IgD-negative memory B cell (primary cell): ENCODE results near the gene DDX54. TPM values are rescaled to one million over a fixed set of nuclear protein-coding genes. Genes with fewer than 3 reads are reported as not detected.
A peak's percentile ranks its signal among the peaks of the same experiment; 100 is the strongest.

Experiments
- H3K27ac Mint-ChIP-seq, 3 donors: one replicate each; pipeline ENCODE4 v1.8.0; 2020 to 2022; ENCODE audit warnings: mild to moderate bottlenecking in 3 of 3, mixed read lengths in 3 of 3, moderate library complexity in 1 of 3
- H3K27me3 Mint-ChIP-seq: one replicate; pipeline ENCODE4 v1.8.0; 2021; ENCODE audit warnings: mixed read lengths
- H3K36me3 Mint-ChIP-seq: one replicate; pipeline ENCODE4 v1.8.0; 2020; ENCODE audit warnings: mild to moderate bottlenecking, mixed read lengths
- H3K4me1 Mint-ChIP-seq, 3 donors: one replicate each; pipeline ENCODE4 v1.8.0; 2020 to 2022; ENCODE audit warnings: mixed read lengths in 3 of 3, mild to moderate bottlenecking in 1 of 3
- H3K4me3 Mint-ChIP-seq, 4 donors: one replicate each; pipeline ENCODE4 v1.8.0; 2020 to 2022; ENCODE audit warnings: mild to moderate bottlenecking in 4 of 4, mixed read lengths in 4 of 4, moderate library complexity in 3 of 4
- H3K9me3 Mint-ChIP-seq, 3 donors: one replicate each; pipeline ENCODE4 v1.8.0; 2020 to 2021; ENCODE audit warnings: mixed read lengths in 3 of 3, mild to moderate bottlenecking in 1 of 3
- polyA plus RNA-seq: library from polyadenylated mRNA; unstranded; fragments of 300-500 nt; fragmentation: Illumina TruSeq; gene quantifications from one replicate; pipeline ENCODE4 v1.2.3, GENCODE V29; 2021

Gene DDX54
- polyA plus RNA-seq, 1 donor from 2014 or later = 34.2 TPM

DNA sequence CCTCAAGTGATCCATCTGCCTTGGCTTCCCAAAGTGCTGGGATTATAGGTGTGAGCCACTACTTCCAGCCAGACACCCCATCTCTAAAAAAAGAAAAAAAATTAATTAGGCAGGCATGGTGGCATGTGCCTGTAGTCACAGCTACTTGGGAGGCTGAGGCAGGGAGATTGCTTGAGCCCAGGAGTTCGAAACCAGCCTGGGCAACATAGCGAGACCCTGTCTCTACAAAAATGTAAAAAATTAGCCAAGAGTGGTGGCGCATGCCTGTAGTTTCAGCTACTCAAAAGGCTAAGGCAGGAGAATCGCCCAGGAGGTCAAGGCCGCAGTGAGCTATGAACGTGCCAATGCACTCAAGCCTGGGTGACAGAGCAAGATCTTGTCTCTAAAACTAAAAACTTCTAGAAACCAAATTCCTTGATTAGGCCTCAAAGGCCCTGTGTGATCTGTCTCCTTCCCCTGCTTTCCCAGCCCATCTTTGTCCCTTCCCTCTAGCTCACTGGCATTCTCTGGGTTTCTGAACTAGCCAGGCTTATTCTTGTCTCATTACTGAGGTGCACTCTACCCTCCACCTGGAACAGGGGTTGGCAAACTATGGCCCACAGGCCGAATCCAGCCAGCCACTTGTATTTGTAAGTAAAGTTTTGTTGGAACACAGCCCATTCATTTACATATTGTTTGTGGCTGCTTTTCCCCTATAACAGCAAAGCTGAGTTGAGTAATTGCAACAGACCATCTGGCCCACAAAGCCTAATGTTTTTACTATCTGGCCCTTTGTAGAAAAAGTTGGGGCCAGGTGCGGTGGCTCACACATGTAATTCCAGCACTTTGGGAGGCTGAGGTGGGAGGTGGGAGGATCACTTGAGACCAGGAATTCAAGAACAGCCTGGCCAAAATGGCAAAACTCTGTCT, 18.8 kb upstream of the DDX54 start:
- no peaks in the 10 kb centered on the region for H3K27me3 Mint-ChIP-seq
- H3K9me3 Mint-ChIP-seq = no peaks in the 10 kb centered on the region
- peak overlapping the region in 2 of 3 donors; percentile 36 to 50 for H3K27ac Mint-ChIP-seq
- H3K36me3 Mint-ChIP-seq = peaks cover 2% of the 10 kb centered on the region
- H3K4me3 Mint-ChIP-seq = no peak overlapping the region
- peaks cover 17 to 30% (median 29%) of the 10 kb centered on the region in 3 donors for H3K4me1 Mint-ChIP-seq

- Mint-ChIP-seq H3K27me3 (no peaks in the 10 kb centered on the region), H3K36me3 (peaks cover 2% of the 10 kb centered on the region), H3K9me3 (no peaks in the 10 kb centered on the region), H3K4me1 (peaks cover 11 to 20% (median 16%) of the 10 kb centered on the region in 3 donors), H3K27ac (peak overlapping the region in 1 of 3 donors; percentile 27), H3K4me3 (no peak overlapping the region)
Measured at GRCh38 chr12:113202300-113203075, 17.2 kb upstream of the DDX54 start.

DNA sequence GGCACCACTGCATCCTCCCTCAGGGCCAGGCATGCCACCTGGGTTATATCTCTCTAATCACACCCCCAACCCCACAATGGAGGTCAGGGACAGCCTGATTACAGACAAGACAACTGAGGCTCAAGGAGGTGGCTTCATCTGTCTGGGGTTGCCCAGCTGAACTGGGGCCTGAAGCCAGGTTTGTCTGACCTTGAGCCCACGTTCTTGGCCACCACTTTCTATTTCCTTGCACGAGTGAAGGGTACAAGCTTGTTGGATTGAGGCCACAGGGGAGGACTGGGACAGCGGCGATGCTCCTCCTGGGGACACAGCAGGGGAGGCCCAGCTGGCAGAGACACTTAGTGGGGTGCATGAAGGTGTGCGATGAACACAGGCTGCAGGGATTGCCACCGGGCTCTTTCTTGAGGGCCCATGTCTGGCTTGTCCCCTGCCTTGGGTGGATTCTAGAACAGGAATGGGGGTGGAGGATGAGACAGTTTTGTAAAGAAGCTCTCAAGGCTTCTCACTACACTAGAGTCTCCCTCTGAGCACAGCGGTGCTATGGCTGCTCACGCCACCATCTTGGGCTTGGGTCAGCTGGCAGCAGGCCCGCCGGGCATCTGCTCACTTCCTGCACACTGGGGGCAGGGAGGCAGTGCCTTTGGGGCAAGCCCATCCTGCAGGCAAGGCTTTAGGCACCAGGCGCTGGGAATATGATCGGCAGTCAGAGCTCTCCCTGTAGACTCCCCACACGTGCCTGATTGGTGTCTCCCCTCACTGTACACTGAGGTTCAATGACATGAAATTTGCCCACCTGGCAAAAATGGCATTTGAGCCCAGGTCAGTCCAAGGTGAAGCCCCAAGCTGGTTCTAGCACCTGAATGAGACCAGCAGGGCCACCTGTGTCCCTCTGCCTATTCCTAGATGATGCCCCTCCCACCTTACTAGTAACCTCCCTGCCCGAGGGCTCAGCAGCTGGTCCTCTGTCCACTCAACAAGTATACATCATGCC, 16.2 kb upstream of the DDX54 start:
- no peaks in the 10 kb centered on the region for H3K9me3 Mint-ChIP-seq
- peaks cover 12 to 20% (median 14%) of the 10 kb centered on the region in 3 donors for H3K4me1 Mint-ChIP-seq
- H3K27me3 Mint-ChIP-seq = no peaks in the 10 kb centered on the region
- H3K27ac Mint-ChIP-seq = peak overlapping the region in 2 of 3 donors; percentile 27 to 71
- no peak overlapping the region for H3K4me3 Mint-ChIP-seq
- H3K36me3 Mint-ChIP-seq = peaks cover 2% of the 10 kb centered on the region

DNA sequence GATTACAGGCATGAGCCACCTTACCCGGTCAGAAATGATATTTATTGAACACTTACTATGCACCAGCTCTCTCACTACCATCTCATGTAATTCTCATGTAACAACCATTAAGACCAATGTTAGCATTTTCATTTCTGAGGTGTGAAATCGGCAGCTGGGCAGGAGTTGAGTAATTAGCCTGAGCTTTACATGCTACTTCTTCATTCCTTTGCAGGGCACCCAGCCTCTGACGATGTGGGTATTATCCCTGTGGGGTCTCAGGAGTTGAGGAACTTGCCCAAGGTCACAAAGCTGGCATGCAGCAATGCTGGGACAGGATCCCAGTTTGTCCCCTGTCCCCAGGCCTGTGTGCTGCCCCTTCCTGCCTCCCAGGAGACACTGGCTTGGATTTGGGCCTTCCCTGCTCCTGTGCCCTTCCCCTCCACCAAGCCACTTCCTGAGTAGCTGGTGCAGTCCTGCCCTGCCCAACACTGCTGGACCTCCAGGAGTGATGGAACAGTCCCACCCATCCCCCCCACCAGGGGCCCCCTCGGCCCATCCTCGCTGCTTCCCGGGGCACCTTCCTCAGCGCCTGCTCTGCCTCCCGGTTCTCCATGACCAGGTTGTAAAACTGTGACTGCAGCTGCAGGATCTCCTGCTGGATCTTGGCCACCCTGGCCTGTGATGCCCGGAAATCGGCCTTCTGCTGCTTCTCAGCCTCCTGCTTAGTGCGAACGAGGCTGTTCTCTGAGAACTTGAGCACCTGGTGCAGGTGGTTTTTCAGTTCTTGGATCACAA, 14.9 kb upstream of the DDX54 start:
- no peaks in the 10 kb centered on the region for H3K27me3 Mint-ChIP-seq
- no peaks in the 10 kb centered on the region for H3K9me3 Mint-ChIP-seq
- H3K4me1 Mint-ChIP-seq = peaks cover 10 to 19% (median 12%) of the 10 kb centered on the region in 3 donors
- no peak overlapping the region for H3K4me3 Mint-ChIP-seq
- H3K36me3 Mint-ChIP-seq = peaks cover 2% of the 10 kb centered on the region
- no peak overlapping the region for H3K27ac Mint-ChIP-seq

DNA sequence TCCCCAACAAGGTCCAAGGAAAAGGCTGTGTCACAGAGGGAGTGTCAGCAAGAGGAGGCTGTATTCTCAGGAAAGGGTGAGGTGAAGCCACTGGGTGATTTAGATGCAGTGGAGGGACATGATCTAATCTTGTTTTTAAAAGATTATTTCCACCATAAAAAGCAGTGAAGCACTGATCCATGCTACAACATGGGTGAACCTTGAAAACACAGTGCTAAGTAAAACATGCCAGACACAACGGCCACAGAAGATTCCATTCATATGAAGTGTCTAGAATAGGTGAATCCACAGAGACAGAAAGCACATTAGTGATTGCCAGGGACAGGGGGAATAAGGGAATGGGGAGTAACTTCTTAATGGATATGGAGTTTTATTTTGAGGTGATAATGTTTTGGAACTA, 13.0 kb upstream of the DDX54 start:
- Mint-ChIP-seq H3K27me3 (no peaks in the 10 kb centered on the region), H3K36me3 (no peaks in the 10 kb centered on the region), H3K4me1 (peaks cover 6 to 12% (median 12%) of the 10 kb centered on the region in 3 donors), H3K4me3 (no peak overlapping the region), H3K27ac (peak overlapping the region in 2 of 3 donors; percentile 28 to 33), H3K9me3 (no peaks in the 10 kb centered on the region)

DNA sequence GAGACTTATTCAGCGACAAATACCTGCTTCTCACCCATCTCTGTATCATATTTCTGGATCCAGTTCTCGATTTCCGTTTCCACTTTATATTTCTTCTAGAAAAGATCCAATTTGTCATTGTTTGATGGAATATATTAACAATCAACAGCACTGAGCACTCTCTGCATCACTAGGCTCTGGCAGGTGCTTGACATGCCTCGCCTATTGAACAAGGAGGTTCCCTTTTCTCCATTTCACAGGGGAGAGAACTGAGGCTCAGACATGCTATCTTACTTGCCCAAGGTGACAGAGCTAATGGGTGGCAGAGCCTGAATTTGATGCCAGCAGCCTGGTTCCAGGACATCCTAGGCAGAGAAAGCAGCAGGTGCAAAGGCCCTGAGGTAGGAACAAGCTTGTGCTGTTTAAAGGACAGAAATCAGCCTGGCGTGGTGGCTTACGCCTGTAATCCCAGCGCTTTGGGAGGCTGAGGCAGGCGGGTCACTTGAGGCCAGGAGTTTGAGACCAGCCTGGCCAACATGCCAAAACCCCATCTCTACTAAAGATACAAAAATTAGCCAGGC, 12.3 kb upstream of the DDX54 start:
- Mint-ChIP-seq H3K9me3 (no peaks in the 10 kb centered on the region), H3K4me3 (peak overlapping the region in 2 of 4 donors; percentile 25 to 63), H3K4me1 (peaks cover 6 to 12% (median 12%) of the 10 kb centered on the region in 3 donors), H3K36me3 (no peaks in the 10 kb centered on the region), H3K27me3 (no peaks in the 10 kb centered on the region), H3K27ac (peak overlapping the region in 1 of 3 donors; percentile 31)

DNA sequence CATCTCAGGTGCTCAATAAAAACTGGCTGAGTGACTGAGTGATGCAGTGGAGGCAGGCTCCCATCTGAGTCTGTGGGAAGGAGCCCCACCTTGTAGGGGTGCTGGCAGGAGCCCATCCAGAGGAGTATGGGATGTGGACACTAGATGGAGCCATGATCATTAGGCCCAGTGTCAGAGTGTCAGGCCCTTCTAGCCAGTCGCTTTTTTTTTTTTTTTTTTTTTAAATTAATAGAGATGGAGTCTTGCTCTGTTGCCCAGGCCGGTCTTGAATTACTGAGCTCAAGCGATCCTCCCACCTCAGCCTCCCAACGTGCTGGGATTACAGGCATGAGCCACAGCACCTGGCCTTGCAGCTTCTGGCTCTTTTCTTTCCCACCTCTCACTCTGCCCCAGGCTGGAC, 11.7 kb upstream of the DDX54 start:
- Mint-ChIP-seq H3K27me3 (no peaks in the 10 kb centered on the region), H3K36me3 (no peaks in the 10 kb centered on the region), H3K27ac (peak overlapping the region in 1 of 3 donors; percentile 31), H3K9me3 (no peaks in the 10 kb centered on the region), H3K4me3 (peak overlapping the region in 2 of 4 donors; percentile 25 to 63), H3K4me1 (peaks cover 6 to 12% (median 12%) of the 10 kb centered on the region in 3 donors)

GRCh38 chr12:113196582-113196981, 11.3 kb upstream of the DDX54 start:
- Mint-ChIP-seq H3K27ac (no peak overlapping the region), H3K9me3 (no peaks in the 10 kb centered on the region), H3K27me3 (no peaks in the 10 kb centered on the region), H3K4me1 (peaks cover 6 to 12% (median 12%) of the 10 kb centered on the region in 3 donors), H3K4me3 (peak overlapping the region in 1 of 4 donors; percentile 25), H3K36me3 (no peaks in the 10 kb centered on the region)

GRCh38 chr12:113195598-113195997, 10.3 kb upstream of the DDX54 start:
- Mint-ChIP-seq H3K27ac (no peak overlapping the region), H3K27me3 (no peaks in the 10 kb centered on the region), H3K36me3 (no peaks in the 10 kb centered on the region), H3K4me3 (no peak overlapping the region), H3K4me1 (peaks cover 6 to 12% (median 12%) of the 10 kb centered on the region in 3 donors), H3K9me3 (no peaks in the 10 kb centered on the region)

DNA sequence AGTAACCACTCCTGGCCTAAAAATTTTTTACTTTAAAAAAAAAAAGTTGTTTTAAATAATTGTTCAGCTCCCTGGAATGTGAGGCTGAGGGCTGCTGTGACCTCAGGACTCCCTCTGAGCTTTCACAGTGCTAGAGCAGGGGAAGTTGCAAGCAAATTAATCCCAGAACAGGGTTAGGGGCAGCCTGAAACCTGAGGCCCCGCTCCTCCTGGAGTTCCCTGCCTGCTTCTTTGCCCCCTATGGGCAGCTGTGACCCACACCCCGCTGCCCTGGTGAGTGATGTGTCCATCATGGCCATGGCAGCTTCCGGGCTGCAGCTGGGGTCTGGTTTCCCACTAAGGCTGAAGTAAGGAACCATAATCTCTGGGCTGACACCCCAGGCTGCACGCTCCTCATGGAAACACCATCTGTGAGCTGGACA, 9.7 kb upstream of the DDX54 start:
- H3K9me3 Mint-ChIP-seq = no peaks in the 10 kb centered on the region
- H3K27me3 Mint-ChIP-seq = no peaks in the 10 kb centered on the region
- H3K36me3 Mint-ChIP-seq = no peaks in the 10 kb centered on the region
- H3K4me3 Mint-ChIP-seq = no peak overlapping the region
- H3K27ac Mint-ChIP-seq = no peak overlapping the region
- peaks cover 6 to 12% (median 12%) of the 10 kb centered on the region in 3 donors for H3K4me1 Mint-ChIP-seq

DNA sequence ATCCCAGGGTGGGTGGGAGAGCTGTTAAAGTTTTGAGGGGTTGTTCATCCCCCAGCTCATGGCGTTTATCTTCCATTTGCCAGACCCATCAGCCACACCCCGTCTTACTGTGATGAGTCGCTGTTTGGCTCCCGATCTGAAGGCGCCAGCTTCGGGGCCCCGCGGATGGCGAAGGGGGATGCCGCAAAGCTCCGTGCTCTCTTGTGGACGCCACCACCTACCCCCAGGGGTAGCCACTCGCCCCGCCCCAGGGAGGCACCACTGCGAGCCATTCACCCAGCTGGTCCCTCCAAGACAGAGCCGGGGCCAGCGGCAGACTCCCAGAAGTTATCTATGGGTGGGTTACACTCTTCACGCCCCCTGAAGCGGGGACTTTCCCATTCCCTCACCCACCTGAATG, 5.9 kb upstream of the DDX54 start:
- peaks cover 4% of the 10 kb centered on the region for H3K36me3 Mint-ChIP-seq
- no peak overlapping the region for H3K4me3 Mint-ChIP-seq
- H3K4me1 Mint-ChIP-seq = peaks cover 11 to 16% (median 15%) of the 10 kb centered on the region in 3 donors
- H3K27me3 Mint-ChIP-seq = no peaks in the 10 kb centered on the region
- no peak overlapping the region for H3K27ac Mint-ChIP-seq
- no peaks in the 10 kb centered on the region for H3K9me3 Mint-ChIP-seq

DNA sequence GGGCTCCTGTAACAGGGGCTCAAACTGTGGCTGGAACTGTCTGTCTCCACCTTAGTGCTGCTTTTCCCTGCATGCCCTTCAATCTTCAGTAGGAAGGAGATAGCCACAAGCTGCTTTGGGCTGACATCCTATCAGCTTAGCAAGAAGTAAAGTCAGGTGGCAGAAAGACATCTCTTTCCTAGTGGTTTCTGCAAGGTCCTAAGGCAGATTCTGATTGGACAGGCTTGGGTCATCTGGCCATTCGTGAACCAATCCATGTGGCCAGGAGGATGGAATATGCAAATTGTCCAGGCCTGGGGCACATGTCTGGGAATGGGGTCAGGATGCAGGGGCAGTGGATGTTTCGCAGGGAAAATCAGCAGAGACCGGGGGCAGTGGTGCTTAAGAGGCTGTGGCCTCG, 5.5 kb upstream of the DDX54 start:
- Mint-ChIP-seq H3K27me3 (no peaks in the 10 kb centered on the region), H3K4me3 (peak overlapping the region in 1 of 4 donors; percentile 35), H3K36me3 (peaks cover 4% of the 10 kb centered on the region), H3K9me3 (no peaks in the 10 kb centered on the region), H3K27ac (peak overlapping the region in 1 of 3 donors; percentile 9), H3K4me1 (peaks cover 15 to 19% (median 17%) of the 10 kb centered on the region in 3 donors)

GRCh38 chr12:113189361-113189760, 4.1 kb upstream of the DDX54 start:
- H3K27ac Mint-ChIP-seq = no peak overlapping the region

More at GRCh38 chr12:113189361-113189760, 4.1 kb upstream of the DDX54 start:
- H3K9me3 Mint-ChIP-seq = no peaks in the 10 kb centered on the region
- peaks cover 18 to 21% (median 20%) of the 10 kb centered on the region in 3 donors for H3K4me1 Mint-ChIP-seq
- no peak overlapping the region for H3K4me3 Mint-ChIP-seq
- no peaks in the 10 kb centered on the region for H3K27me3 Mint-ChIP-seq
- H3K36me3 Mint-ChIP-seq = peaks cover 4% of the 10 kb centered on the region
